Ishikawa (cell line): Measurements from ENCODE around the gene ZFAND2B.

Source experiments
- CEBPB ChIP-seq: IDR thresholded peaks from 2 replicates; pipeline ENCODE4 v1.6.1; 2012
- EP300 ChIP-seq: IDR thresholded peaks from 2 replicates; pipeline ENCODE4 v1.6.1; 2012; ENCODE audit warnings: borderline replicate concordance
- RAD21 ChIP-seq: IDR thresholded peaks from 2 replicates; pipeline ENCODE4 v1.6.1; 2012; ENCODE audit warnings: low read depth
- TAF1 ChIP-seq: IDR thresholded peaks from 2 replicates; pipeline ENCODE4 v1.6.1; 2012; ENCODE audit warnings: low read depth, mild to moderate bottlenecking
- TEAD4 ChIP-seq: IDR thresholded peaks from 2 replicates; pipeline ENCODE4 v1.6.1; 2012
- YY1 ChIP-seq: IDR thresholded peaks from 2 replicates; pipeline ENCODE4 v1.6.1; 2012; ENCODE audit warnings: low read depth
- TF ChIP-seq, protein P1 (sequence below): IDR thresholded peaks from 2 replicates; pipeline ENCODE4 v1.6.1; 2012; ENCODE audit warnings: low read depth, mild to moderate bottlenecking
- TF ChIP-seq, protein P2 (sequence below): IDR thresholded peaks from 2 replicates; pipeline ENCODE4 v1.6.1; 2012

DNA sequence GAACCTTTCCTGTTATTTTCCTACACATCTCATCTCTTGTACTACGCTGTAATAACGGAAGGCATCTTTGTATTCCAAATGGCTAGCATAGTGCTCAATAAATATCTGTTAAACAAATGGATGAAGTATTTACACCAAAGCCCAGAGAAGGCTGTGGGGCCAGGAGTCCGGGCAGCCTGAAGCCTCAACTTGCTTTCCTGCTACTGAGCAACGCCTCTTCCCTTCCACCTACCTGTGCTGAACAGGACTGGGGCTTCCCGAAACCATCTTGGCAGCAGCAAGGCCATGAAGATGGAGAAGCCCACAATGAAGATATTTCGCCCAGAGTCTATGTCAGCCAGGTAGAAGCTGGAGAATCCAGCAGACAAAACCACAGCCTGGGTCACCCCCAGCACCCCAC, 43.4 kb upstream of the ZFAND2B start:
- TF ChIP-seq CEBPB (no peak), RAD21 (no peak), EP300 (no peak), TAF1 (no peak), YY1 (no peak), TEAD4 (no peak)
- TF ChIP-seq, protein P1, sequence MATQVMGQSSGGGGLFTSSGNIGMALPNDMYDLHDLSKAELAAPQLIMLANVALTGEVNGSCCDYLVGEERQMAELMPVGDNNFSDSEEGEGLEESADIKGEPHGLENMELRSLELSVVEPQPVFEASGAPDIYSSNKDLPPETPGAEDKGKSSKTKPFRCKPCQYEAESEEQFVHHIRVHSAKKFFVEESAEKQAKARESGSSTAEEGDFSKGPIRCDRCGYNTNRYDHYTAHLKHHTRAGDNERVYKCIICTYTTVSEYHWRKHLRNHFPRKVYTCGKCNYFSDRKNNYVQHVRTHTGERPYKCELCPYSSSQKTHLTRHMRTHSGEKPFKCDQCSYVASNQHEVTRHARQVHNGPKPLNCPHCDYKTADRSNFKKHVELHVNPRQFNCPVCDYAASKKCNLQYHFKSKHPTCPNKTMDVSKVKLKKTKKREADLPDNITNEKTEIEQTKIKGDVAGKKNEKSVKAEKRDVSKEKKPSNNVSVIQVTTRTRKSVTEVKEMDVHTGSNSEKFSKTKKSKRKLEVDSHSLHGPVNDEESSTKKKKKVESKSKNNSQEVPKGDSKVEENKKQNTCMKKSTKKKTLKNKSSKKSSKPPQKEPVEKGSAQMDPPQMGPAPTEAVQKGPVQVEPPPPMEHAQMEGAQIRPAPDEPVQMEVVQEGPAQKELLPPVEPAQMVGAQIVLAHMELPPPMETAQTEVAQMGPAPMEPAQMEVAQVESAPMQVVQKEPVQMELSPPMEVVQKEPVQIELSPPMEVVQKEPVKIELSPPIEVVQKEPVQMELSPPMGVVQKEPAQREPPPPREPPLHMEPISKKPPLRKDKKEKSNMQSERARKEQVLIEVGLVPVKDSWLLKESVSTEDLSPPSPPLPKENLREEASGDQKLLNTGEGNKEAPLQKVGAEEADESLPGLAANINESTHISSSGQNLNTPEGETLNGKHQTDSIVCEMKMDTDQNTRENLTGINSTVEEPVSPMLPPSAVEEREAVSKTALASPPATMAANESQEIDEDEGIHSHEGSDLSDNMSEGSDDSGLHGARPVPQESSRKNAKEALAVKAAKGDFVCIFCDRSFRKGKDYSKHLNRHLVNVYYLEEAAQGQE, result no peak
- TF ChIP-seq, protein P2, sequence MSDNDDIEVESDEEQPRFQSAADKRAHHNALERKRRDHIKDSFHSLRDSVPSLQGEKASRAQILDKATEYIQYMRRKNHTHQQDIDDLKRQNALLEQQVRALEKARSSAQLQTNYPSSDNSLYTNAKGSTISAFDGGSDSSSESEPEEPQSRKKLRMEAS, result no peak
